HG02763 (cell line): Measurements from ENCODE around the gene ZNF622.
"Not testable (repeated sequence)": the region's sequence is repeated elsewhere in the genome, so short reads cannot be mapped to it uniquely, and the experiment has no call there.

ENCODE experiments used
- ATAC-seq: cut with Tn5 transposase; IDR thresholded peaks from one replicate; pipeline ENCODE4 v1.9.1; 2021; ENCODE audit warnings: mild to moderate bottlenecking, moderate library complexity; ENCODE audit not compliant: unreplicated experiment

Gene ZNF622

GRCh38 chr5:16436065-16436682 lies 29.4 kb downstream of the ZNF622 start:
- not testable (repeated sequence) for ATAC-seq

DNA sequence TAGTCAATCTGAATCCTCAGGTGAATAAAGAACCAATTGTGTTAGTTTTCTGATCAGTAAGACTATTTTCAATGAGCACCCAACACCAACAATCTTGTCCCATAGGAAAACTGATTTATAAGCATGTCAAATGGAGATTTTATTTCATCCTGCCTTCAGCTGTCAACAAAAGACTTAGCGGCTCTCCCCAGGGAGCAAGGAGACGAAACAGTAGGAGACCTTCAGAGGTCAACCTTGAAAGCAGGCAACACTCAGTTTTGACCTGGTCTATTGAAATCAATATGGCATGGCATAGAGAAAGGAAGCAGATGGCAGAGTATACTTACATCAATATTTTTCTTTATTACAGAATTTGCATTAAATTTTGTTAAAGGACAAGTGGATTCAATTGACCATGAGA lies 34.1 kb downstream of the ZNF622 start:
- no peak for ATAC-seq

GRCh38 chr5:16430349-16431089 lies 35.1 kb downstream of the ZNF622 start:
- ATAC-seq: no peak

- ATAC-seq: no peak
Measured at GRCh38 chr5:16428359-16428758, 37.2 kb downstream of the ZNF622 start.

- no peak for ATAC-seq
Measured at GRCh38 chr5:16427587-16427986, 38.0 kb downstream of the ZNF622 start.

DNA sequence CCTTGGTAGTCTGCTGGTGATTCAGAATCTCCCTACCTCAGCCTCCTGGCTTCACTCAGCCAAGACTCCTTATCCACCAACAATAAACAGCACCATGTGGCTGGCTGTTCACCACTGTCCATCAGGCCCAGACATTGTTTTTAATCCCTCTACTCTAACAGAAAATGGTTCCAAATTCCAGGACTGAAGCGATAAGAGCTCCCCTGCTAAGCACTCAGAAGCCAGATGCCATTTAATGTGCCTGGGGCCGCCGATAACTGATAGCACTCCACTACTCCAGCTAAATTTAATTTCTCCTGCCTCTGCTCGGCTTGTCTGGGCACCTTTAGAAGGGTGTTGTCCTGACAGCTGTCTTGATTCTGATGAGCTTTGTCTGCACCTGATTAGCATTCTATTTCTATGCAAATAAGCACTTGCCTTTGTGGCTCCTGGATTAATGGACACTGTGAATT lies 47.1 kb downstream of the ZNF622 start:
- no peak for ATAC-seq

DNA sequence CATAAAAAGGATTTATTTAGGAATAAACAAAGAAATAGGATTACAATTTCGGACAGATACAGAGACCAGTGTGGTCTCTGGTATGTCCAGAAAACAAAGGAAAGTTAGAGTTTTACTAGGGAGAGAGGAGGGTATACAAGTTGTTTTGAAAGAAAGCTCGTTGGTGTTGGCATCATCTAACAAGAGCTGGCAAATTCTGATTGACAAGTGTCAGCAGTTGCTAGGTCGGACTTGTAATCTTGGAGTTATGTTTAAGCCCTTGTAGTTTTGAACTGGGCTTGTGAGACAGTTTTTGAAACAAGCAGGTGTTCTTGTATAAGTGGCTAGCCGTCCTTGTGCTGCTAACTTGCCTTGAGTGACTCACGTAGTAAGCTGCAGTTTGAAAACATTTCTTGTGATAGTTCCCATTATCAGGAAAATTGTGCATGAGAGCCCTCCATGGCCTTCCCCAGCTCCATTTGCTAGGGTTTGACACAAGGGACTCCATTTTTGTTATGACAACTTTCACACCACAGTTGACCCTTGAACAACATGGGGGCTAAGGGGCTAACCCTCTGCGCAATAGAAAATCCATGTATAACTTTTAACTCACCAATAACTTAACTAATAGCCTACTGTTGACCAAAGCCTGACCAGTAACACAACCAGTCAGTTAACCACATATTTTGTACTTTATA lies 48.1 kb downstream of the ZNF622 start:
- no peak for ATAC-seq

GRCh38 chr5:16414861-16415260 lies 50.7 kb downstream of the ZNF622 start:
- ATAC-seq: no peak

DNA sequence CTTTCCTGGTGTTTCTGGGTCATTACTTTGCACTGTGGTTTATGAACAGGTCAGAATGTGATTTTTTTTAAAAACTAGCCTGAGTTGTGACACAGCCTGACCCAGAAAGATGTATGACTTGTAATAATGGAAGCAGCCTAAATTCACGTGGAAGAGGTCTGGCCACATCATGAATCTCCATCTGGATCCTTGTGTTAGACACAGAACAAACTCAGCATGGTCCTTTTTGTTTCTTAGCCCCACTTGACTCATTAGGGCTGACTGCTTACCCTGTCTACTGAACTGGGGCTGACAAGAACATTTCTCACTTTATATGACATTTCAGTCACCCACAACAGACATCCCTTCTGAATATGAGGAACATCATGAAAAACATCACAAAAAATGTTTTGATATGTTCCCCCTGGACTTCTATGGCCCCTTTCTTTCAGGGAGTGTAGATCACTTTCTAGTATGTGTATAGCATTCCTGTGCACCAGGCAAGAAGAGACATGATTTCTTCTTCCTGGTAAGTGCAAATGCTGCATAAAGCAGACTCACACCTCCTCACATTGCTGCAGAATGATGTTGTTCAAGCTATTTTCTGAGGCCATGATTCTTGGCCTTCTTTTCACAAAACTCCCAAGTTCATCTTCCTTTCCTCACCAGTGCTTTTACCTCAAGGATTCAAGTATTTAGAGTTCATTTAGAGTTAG lies 52.3 kb downstream of the ZNF622 start:
- ATAC-seq: no peak

- ATAC-seq: no peak
Measured at GRCh38 chr5:16412556-16412955, 53.0 kb downstream of the ZNF622 start.

DNA sequence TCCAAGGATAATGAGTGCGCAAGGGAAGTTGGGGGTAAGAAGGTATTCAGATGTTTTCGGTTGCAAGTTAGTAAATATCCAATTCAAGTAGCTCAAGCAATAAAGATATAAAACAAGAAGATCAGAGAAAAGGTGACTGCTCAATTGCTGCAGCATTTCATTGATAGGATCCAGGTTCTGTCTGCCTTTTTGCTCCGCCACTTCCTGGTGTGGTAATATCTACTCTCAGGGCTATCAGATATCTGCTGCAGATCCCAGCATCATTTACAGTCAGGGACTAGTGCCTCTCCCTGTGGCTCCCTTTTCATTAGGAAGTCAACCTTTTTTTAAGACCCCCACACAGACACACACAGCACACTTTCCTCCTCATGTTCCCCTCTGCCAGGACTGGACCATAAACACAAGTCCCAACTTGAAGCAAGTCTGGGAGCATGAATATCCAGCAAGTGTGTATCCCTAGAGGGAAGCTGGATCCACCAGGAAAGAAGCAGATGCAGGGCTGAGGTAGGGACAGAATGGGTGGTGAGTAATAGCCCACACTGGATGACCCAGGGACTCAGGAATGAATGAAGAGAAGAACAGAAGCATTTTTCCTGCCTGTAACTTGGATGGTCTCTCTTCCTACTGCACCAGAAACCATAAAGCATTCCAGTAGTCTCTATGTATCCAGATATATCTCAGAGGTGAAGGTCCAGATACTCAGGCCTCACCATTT lies 53.7 kb downstream of the ZNF622 start:
- ATAC-seq: no peak

- ATAC-seq: no peak
Measured at GRCh38 chr5:16411235-16411634, 54.4 kb downstream of the ZNF622 start.

GRCh38 chr5:16410338-16410737 lies 55.3 kb downstream of the ZNF622 start:
- ATAC-seq: no peak

GRCh38 chr5:16406630-16407029 lies 59.0 kb downstream of the ZNF622 start:
- ATAC-seq: no peak

GRCh38 chr5:16406023-16406422 lies 59.6 kb downstream of the ZNF622 start:
- ATAC-seq: no peak
